Endothelial cell of umbilical vein (primary cell): ENCODE measurements around the gene COX5B. TPM values are rescaled to one million over a fixed set of nuclear protein-coding genes. Genes with fewer than 3 reads are reported as not detected.

Experiments used
- BruUV-seq: library from RNA; stranded (reverse); fragments of 400-500 nt; replicated peaks from 2 replicates; lab custom pipeline; 2021; lab: Mats Ljungman, UMichigan
- CTCF ChIA-PET: fragments of 300-600, 350-600 bp; sonication (Branson Sonifier 250); formaldehyde crosslinking; loops from one replicate; lab custom pipeline; 2021; ENCODE audit warnings: antibody characterized with exemption, inconsistent platforms; lab: Charles Lee
- POLR2A ChIA-PET: fragments of 300-600, 350-600 bp; sonication (Branson Sonifier 250); formaldehyde crosslinking; loops from one replicate; lab custom pipeline; 2021; ENCODE audit warnings: antibody characterized with exemption, inconsistent platforms; lab: Charles Lee
- DNase-seq: peaks from one replicate; pipeline ENCODE4 v3.0.0-alpha.2; 2011; ENCODE audit warnings: low read depth, low spot score
- FAIRE-seq: peaks from 2 replicates; lab custom pipeline; 2011; peaks lifted over from hg19 to GRCh38; lab: Jason Lieb, UNC
- H2AFZ ChIP-seq: 2 replicates; pipeline ENCODE4 v1.6.0; 2012; ENCODE audit warnings: low read depth, low read length, control low read depth, inconsistent platforms
- H3K27ac ChIP-seq: 2 replicates; pipeline ENCODE4 v1.5.1; 2011; ENCODE audit warnings: low read depth, mild to moderate bottlenecking, control low read depth, low read length, moderate library complexity; ENCODE audit not compliant: insufficient read depth
- H3K27me3 ChIP-seq, 2 experiments: 2 replicates each; pipeline versions ENCODE4 v1.6.0 to v1.6.1; 2011; ENCODE audit warnings: low read length in 2 of 2, mixed read lengths in 1 of 2; ENCODE audit not compliant: control insufficient read depth in 2 of 2, insufficient read depth in 2 of 2
- H3K36me3 ChIP-seq, 2 experiments: 2 replicates in 1 of 2; 3 replicates in 1 of 2; pipeline ENCODE4 v1.5.1; 2011; ENCODE audit warnings: low read length in 2 of 2, mild to moderate bottlenecking in 1 of 2, moderate library complexity in 1 of 2; ENCODE audit not compliant: control insufficient read depth in 2 of 2, insufficient read depth in 2 of 2; ENCODE audit errors: extremely low read depth in 1 of 2
- H3K4me1 ChIP-seq: 3 replicates; pipeline ENCODE4 v1.5.1; 2011; ENCODE audit warnings: mild to moderate bottlenecking, low read length; ENCODE audit not compliant: control insufficient read depth, insufficient read depth; ENCODE audit errors: extremely low read depth
- H3K4me2 ChIP-seq: 2 replicates; pipeline ENCODE4 v1.6.1; 2011; ENCODE audit warnings: low read length, control low read depth, mixed read lengths; ENCODE audit not compliant: insufficient read depth
- H3K4me3 ChIP-seq, 3 experiments: fragments of 200-600 bp in 1 of 3; sonication (generic), shearing (Covaris generic) in 1 of 3; replicated peaks in 1 of 3; 2 replicates each; pipeline ENCODE4 v1.5.1; 2011 to 2016; ENCODE audit warnings: control low read depth in 3 of 3, low read length in 3 of 3, mild to moderate bottlenecking in 2 of 3, inconsistent platforms in 1 of 3, low read depth in 1 of 3, moderate library complexity in 1 of 3; ENCODE audit not compliant: insufficient read depth in 1 of 3
- H3K79me2 ChIP-seq: 2 replicates; pipeline ENCODE4 v1.6.0; 2012; ENCODE audit warnings: low read length, inconsistent platforms; ENCODE audit not compliant: control insufficient read depth, insufficient read depth
- H3K9ac ChIP-seq: replicated peaks from 2 replicates; pipeline ENCODE3; 2011; ENCODE audit warnings: low read length, control low read depth; ENCODE audit not compliant: insufficient read depth; ENCODE audit errors: extremely low read depth
- H3K9me1 ChIP-seq: replicated peaks from 3 replicates; pipeline ENCODE4 v1.6.0; 2011; ENCODE audit warnings: mild to moderate bottlenecking, low read length; ENCODE audit not compliant: control insufficient read depth, insufficient read depth; ENCODE audit errors: extremely low read depth
- H3K9me3 ChIP-seq: replicated peaks from 2 replicates; pipeline ENCODE4 v1.5.1; 2012; ENCODE audit warnings: low read length, inconsistent platforms; ENCODE audit not compliant: control insufficient read depth, insufficient read depth
- H4K20me1 ChIP-seq: replicated peaks from 2 replicates; pipeline ENCODE3; 2011; ENCODE audit warnings: mild to moderate bottlenecking, low read length; ENCODE audit not compliant: control insufficient read depth, insufficient read depth; ENCODE audit errors: extremely low read depth
- CTCF ChIP-seq, 2 donors: IDR thresholded peaks; 1 replicate in 1 of 2; 2 replicates in 1 of 2; pipeline ENCODE4 v1.5.1; 2011; ENCODE audit warnings: low read length in 2 of 2, mild to moderate bottlenecking in 2 of 2, moderate library complexity in 2 of 2, control low read depth in 1 of 2, inconsistent platforms in 1 of 2, low read depth in 1 of 2; ENCODE audit not compliant: insufficient read depth in 1 of 2; ENCODE audit errors: extremely low read depth in 1 of 2
- EZH2 ChIP-seq: IDR thresholded peaks from 2 replicates; pipeline ENCODE4 v1.6.1; 2012; ENCODE audit warnings: borderline replicate concordance, low read depth, mild to moderate bottlenecking, moderate library complexity, low read length, inconsistent platforms; ENCODE audit not compliant: severe bottlenecking
- FOS ChIP-seq: IDR thresholded peaks from 2 replicates; pipeline ENCODE4 v1.6.1; 2011; ENCODE audit warnings: mild to moderate bottlenecking, low read length, moderate library complexity, borderline replicate concordance; ENCODE audit not compliant: insufficient read depth
- GATA2 ChIP-seq: IDR thresholded peaks from 2 replicates; pipeline ENCODE4 v1.7.0; 2011; ENCODE audit warnings: low read depth, mild to moderate bottlenecking, moderate library complexity, mixed read lengths, low read length; ENCODE audit not compliant: insufficient read length, insufficient read depth
- JUN ChIP-seq: IDR thresholded peaks from 2 replicates; pipeline ENCODE4 v1.6.1; 2011; ENCODE audit warnings: borderline replicate concordance, low read depth; ENCODE audit not compliant: insufficient read length, insufficient read depth
- MAX ChIP-seq: IDR thresholded peaks from 2 replicates; pipeline ENCODE4 v1.6.1; 2011; ENCODE audit not compliant: insufficient read depth, insufficient read length
- MYC ChIP-seq: IDR thresholded peaks from one replicate; pipeline ENCODE4 v1.6.1; 2011; ENCODE audit warnings: mild to moderate bottlenecking, low read depth, low read length
- POLR2A ChIP-seq: IDR thresholded peaks from 2 replicates; pipeline ENCODE4 v1.6.1; 2012; ENCODE audit warnings: low read depth, mild to moderate bottlenecking, control low read depth, low read length
- POLR2AphosphoS5 ChIP-seq: IDR thresholded peaks from 2 replicates; pipeline ENCODE4 v1.6.1; 2012; ENCODE audit warnings: low read depth, mild to moderate bottlenecking, control low read depth, low read length, moderate library complexity; ENCODE audit not compliant: insufficient read depth
- dilution Hi-C: fragments of 300-500 bp; cut with MboI; formaldehyde crosslinking; loops from one replicate; pipeline ENCODE4 v1.15.0; 2019; ENCODE audit warnings: low sequenced_read_pairs; ENCODE audit not compliant: extremely low pct_ligation_motif_present
- intact Hi-C: fragments of 100-400 bp; cut with micrococcal nuclease; formaldehyde crosslinking; loops from one replicate; pipeline ENCODE4 v1.10.0; 2022
- polyA plus RNA-seq, 4 experiments: library from polyadenylated mRNA; depleted of rRNA in 3 of 4; stranded (reverse) in 3 of 4; unstranded in 1 of 4; fragments of >200 nt; gene quantifications; 2 replicates each; pipeline versions ENCODE4 v1.2.1 to v1.2.3, GENCODE V29; 2011 to 2012; ENCODE audit warnings: missing spikeins in 1 of 4
- total RNA-seq: library from RNA; stranded (reverse); gene quantifications from 2 replicates; pipeline ENCODE4 v1.2.3, GENCODE V29; 2021

The COX5B gene
- total and polyA plus RNA-seq, 2 donors (not counting 3 experiments of a cell fraction or from before 2014, with no cell fraction given) = 167 to 329 TPM

GRCh38 chr2:97662895-97663625 is 17.2 kb downstream of the COX5B start:
- intact Hi-C loops = no loop called here
- peak; percentile 80 for FAIRE-seq

More at GRCh38 chr2:97662895-97663625, 17.2 kb downstream of the COX5B start:
- CTCF ChIA-PET = interaction anchor here (1.3 to 6.3 kb wide), 7 partner anchors 14 to 72 kb away, joined by 4 to 51 read pairs (median 7); partner anchors contain the start of gene COX5B
- H3K9ac ChIP-seq = peak overlapping the region; percentile 78
- DNase-seq = peak; percentile 65
- H4K20me1 ChIP-seq = no peaks in the 10 kb centered on the region
- TF ChIP-seq POLR2A (peak; percentile 38), JUN (peak; percentile 36), GATA2 (peak; percentile 90), MAX (no peak), EZH2 (no peak), POLR2AphosphoS5 (no peak), CTCF (IDR thresholded peaks at IDR 0.05; ENCODE audit: extremely low read depth in 1 of 2, insufficient read depth in 1 of 2, low read depth in 1 of 2, low read length in 2 of 2) (no peak), FOS (peak; percentile 57), MYC (no peak)
- no peaks in the 10 kb centered on the region for H3K9me3 ChIP-seq
- peaks cover 13% of the 10 kb centered on the region for H3K79me2 ChIP-seq
- peaks cover 18% of the 10 kb centered on the region for H3K4me1 ChIP-seq
- H3K4me2 ChIP-seq = peak overlapping the region; percentile 79
- POLR2A ChIA-PET = interaction anchor here (0.6 to 3.9 kb wide), 4 partner anchors 15 to 811 kb away, joined by 3 to 38 read pairs (median 6); partner anchors contain the start of gene COX5B
- H3K27me3 ChIP-seq = no peaks in the 10 kb centered on the region
- H3K9me1 ChIP-seq = no peaks in the 10 kb centered on the region
- peaks cover 0 to 6% of the 10 kb centered on the region in 2 experiments for H3K36me3 ChIP-seq
- peak overlapping the region; percentile 4 for H2AFZ ChIP-seq
- H3K27ac ChIP-seq = peak overlapping the region; percentile 82
- dilution Hi-C loops = no loop called here
- H3K4me3 ChIP-seq = peak overlapping the region; percentile 65 to 83 (median 78)
- BruUV-seq = TSS peak; percentile 51
